Gastrocnemius medialis (tissue), 4 donors: Measurements from ENCODE around the gene SARM1.

ENCODE experiments used
- POLR2A ChIP-seq, 2 donors: fragments of 450-650 bp; IDR thresholded peaks; one replicate each; pipeline ENCODE4 v1.6.1; 2017; ENCODE audit warnings: antibody characterized with exemption in 2 of 2, mild to moderate bottlenecking in 2 of 2, moderate library complexity in 2 of 2
- TF ChIP-seq, protein P1 (sequence below), 5 experiments: fragments of 450-650 bp in 3 of 5; fragments of 200-600 bp in 2 of 5; sonication (generic) in 2 of 5; IDR thresholded peaks in 4 of 5; conservative IDR thresholded peaks in 1 of 5; 1 replicate in 4 of 5; 2 replicates in 1 of 5; pipeline ENCODE4 v1.5.1; 2016 to 2019; ENCODE audit warnings: antibody characterized with exemption in 5 of 5, mild to moderate bottlenecking in 3 of 5, moderate library complexity in 3 of 5

DNA sequence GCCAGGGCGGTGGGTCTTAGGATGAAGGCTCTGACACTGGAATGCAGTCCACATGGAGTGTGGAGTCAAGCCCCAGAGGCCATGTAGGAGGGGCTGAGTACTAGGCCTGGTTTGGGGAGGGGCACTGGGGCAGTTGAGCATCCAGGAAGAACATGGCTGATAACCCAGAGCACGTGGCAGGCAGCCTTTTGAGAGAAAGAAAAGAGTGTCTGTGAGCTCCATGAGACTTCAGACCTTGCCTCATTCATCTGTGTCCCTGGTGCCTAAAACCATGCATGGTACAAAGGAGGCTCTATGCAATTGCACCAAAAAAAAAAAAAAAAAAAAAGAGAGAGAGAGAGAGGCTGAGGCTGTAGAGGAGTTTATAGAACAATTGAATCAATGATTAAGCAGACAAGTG, 19.9 kb downstream of the SARM1 start:
- TF ChIP-seq, protein P1, sequence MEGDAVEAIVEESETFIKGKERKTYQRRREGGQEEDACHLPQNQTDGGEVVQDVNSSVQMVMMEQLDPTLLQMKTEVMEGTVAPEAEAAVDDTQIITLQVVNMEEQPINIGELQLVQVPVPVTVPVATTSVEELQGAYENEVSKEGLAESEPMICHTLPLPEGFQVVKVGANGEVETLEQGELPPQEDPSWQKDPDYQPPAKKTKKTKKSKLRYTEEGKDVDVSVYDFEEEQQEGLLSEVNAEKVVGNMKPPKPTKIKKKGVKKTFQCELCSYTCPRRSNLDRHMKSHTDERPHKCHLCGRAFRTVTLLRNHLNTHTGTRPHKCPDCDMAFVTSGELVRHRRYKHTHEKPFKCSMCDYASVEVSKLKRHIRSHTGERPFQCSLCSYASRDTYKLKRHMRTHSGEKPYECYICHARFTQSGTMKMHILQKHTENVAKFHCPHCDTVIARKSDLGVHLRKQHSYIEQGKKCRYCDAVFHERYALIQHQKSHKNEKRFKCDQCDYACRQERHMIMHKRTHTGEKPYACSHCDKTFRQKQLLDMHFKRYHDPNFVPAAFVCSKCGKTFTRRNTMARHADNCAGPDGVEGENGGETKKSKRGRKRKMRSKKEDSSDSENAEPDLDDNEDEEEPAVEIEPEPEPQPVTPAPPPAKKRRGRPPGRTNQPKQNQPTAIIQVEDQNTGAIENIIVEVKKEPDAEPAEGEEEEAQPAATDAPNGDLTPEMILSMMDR (IDR thresholded peaks at IDR 0.05 in 4 of 5, conservative IDR thresholded peaks at IDR 0.05 in 1 of 5) = no peak
- no peak for TF ChIP-seq POLR2A (IDR thresholded peaks at IDR 0.05)
